NOMO-1 (cell line): ENCODE data around the gene EMILIN3.

Experiments used
- DNase-seq, 2 experiments: peaks; one replicate each; lab custom pipeline; 2025; ENCODE audit not compliant: unreplicated experiment in 2 of 2; lab: John Stamatoyannopoulos, UW

EMILIN3 gene

GRCh38 chr20:41366546-41367392 lies at the start of gene EMILIN3:
EMILIN3 (minus strand) TSS chr20:41366818; CDS start chr20:41366634, 184 bp downstream.
- no peak for DNase-seq

DNA sequence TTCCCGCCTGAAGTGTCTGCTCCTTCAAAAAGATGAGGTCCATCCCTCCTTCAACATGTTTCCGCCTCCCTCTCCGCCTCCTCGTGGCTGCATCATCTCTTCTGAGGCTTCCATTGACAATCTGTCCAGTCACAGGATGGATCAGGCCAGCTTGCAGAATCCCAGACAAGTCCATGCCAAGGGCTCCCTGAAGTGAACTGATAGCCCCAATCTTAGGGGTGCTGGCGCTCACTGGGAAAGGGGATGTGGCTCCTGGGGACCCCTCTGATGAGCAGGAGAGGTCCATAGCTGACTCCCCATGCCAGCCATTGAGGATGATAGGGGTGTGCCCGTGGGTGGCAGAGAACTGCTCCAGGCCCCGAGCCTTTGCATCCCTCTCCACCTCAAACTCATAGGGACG lies 48.6 kb upstream of the EMILIN3 start:
- no peak for DNase-seq

DNA sequence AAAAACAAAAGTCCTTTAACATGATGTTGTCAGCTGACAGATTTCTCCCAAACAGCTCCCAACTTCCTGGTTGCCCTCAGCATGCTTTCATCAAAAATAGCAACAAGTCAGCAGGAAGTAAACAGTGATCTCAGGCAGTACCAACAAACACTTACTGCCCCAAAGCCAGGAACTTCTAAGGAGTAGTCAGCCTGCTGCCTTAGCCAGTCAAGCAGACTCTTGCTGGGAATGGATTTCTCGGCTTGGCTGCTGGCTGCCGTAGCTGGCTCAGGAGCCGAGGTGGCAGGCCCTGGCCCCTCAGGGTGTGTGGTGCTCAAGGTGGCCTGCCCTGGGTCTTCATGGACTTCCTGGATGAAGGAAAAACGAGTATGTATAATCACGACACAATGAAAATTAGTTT lies 46.6 kb upstream of the EMILIN3 start:
- no peak for DNase-seq

DNA sequence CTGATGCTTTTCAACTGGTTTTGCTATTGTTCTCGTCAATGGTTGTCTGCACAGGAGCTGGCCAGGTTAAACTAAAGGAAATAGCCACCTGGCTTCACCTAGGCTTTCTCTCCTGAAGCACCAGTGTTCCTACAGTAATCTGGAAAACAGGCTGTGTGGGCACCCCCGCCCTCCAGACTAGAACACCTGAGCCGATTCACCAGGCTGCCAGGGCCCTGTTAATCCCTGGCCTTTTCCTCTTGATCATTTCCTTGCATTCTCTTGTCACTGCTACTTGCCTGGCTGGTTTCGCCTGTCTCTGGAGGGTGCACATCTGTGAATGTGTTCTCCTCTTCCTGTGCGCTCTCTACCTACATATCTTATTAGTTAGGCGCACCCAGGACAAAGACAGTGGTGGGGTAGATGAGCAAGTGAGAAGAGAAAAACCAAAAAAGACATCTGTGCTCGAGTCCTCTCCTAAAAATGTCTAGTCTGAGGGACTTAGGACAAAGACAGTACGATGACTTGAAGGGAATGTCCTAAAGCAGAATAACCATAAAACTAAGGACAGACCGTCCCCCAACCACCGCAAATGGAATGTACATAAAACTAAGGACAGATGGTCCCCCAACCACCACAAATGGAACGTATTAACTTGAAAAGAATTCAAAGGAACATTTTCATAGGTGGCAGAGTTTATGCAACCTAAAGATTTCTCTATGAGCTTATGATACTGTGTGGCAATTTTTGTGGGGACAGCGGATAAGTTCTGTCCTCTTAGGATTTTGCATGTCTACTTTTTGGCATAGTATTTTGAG lies 45.9 kb upstream of the EMILIN3 start:
- no peak for DNase-seq

- DNase-seq, result peak in 1 of 2 experiments; percentile 28
Observed at GRCh38 chr20:41411391-41411847, 44.8 kb upstream of the EMILIN3 start.

DNA sequence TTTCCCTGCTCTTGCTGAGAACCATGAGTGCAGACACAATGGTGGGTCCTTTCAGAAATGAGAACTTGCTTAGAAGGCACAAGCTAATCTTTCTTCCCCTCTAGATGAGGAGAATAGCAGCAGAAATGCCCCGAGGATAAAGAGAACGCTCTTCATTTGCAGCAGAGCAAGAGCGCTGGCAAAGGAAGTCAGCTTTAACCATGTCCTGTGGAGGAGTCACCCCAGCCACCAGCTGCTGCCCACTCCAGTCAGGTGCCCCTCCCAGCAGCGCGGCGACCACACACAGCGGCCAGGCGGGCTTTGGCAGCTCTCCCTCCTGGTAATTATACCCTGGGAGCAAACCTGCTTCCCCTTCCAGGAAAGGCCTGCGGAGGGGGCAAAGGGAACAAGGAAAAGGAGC lies 42.4 kb upstream of the EMILIN3 start:
- no peak for DNase-seq

- DNase-seq, result no peak
Observed at GRCh38 chr20:41408156-41408794, 41.7 kb upstream of the EMILIN3 start.

DNA sequence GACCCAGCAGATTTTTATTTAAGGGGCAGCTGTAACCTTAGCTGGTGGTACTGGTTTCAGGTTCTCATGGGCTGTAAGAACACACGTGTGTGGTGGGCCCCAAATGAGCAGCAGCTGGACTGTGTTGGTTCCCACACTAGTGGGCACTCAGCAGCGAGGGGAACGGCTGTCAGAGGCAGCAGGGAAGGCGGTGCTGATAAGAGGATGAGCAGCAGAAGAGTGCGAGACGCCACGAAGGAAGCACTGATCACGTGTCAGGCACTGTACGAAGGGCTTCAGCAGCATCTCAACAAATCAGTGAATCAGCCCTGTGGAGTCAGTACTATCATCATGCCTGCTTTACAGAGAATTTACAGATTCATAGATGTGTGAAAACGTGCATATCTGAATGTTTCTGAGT lies 41.0 kb upstream of the EMILIN3 start:
- DNase-seq, result no peak

- no peak for DNase-seq
Observed at GRCh38 chr20:41406896-41407444, 40.4 kb upstream of the EMILIN3 start.

DNA sequence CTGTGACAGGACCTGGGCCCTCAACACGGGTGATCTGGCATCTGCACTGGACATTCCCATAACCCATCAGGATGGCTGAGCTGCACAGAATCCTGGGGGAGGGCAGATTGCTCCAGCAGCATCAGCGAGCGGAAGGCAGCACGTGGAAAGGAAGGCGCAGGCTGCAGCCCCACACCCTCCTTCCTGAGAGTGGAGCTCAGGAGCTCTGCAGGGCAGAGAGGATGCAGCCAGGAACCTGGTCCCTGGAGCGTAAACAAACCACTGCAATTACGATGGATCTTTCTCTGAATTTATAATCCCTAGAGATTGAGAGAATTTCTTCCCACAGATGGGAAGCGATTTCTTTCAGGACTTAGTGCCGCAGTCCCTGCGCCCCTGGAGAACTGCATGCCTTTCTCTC lies 39.7 kb upstream of the EMILIN3 start:
- no peak for DNase-seq

- DNase-seq, result no peak
Observed at GRCh38 chr20:41405436-41405835, 38.8 kb upstream of the EMILIN3 start.

- no peak for DNase-seq
Observed at GRCh38 chr20:41403604-41404003, 37.0 kb upstream of the EMILIN3 start.

DNA sequence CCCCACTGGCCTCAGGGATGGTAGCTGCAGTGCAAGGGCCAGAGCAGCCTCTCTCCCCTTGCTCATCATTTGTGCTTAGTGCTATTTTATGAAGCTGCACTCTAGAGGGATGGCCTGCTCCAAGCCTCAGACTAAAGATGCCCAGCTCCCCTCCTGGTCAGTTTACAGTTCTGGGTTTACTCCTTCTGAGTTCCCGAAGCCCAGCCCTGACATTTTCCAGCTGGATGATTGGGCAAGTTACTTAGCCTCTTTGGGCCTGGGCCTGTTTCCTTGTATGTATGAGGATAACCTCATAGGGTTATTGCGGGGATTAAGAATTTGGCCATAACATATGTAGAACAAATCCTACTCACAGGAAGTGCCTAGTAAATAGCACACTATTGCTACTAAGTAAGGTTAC lies 31.8 kb upstream of the EMILIN3 start:
- DNase-seq, result no peak

DNA sequence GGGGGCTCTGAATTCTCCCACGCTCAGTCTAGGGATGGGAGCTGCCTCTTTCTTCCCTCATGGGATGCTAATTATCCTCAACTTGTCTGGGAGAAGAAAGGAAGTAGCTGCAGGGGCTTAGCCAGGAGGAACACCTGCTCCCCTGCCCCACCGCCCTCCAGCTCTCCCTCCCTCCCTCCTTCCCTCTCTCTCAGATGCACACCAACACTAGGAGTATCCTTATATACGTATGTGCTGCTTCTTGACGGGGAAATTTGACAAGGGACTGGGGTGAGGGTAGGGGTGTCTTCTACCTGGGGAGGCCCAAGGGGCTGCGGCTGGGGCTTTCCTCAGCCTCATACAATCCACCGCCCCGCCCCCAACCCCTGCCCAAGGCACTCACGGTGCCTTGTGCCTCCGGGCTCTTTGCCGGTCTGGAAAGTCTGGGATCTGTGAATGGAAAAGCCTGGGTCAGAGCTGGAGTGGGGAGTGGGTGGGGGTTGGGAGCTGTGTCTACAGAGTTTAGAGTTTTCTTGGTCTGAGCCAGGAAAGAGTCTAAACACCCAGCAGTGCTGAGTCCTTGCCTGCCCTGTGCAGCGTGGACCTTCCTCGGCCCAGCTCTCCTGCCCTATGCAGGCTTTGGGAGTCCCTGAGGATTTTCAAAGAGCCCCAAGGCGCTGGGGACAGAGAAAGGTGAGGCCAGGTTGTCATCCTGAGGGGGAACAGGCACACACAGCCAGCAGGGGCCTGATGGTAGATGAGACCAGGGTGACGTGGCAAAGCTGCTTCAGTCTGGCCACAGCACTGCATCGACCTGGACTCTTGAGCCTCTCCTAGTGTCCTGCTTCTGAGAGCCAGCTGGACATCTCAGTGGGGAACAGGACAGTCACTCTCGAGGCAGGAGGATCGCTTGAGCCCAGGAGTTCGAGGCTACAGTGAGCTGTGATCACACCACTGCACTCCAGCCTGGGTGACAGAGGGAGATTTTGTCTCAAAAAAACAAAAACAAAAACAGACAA lies 29.3 kb upstream of the EMILIN3 start:
- DNase-seq, result no peak

- no peak for DNase-seq
Observed at GRCh38 chr20:41394931-41395666, 28.5 kb upstream of the EMILIN3 start.

DNA sequence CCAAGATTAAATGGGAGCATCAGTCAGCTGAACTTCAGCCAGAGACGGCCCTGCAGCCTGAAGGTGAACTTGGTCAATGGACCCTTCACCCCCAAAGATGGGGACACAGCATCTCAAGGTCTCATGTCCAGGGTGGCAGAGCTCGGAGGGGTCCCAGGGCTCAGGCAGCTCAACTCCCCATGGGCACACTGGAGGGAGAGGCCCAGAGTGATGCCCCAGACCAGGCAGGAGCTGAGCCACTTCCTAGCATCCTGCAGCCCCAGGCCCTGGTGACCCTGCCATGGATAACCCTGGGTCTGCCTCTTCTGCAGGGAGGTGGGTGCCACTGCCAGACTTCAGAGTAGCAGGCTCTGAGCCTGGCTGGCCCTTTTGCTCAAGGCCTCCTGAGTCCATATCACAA lies 27.5 kb upstream of the EMILIN3 start:
- DNase-seq, result no peak

DNA sequence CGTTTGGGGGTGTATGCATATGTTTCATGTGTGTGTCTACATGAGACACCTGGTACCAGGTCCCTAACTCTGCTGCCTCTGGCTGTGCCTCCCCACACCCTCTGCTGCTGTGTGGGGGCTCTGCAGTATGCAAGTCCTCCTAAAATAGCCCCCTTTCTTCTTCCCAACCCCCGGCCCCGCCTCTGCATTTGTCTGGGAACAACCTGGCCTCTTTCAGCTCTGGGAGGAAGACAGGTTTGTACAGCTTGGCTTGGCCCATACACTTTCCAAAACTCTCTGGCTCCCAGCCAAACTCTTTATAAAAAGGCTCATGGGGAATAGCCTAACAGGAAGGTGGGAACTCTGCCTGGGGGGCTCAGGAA lies 27.1 kb upstream of the EMILIN3 start:
- no peak for DNase-seq

DNA sequence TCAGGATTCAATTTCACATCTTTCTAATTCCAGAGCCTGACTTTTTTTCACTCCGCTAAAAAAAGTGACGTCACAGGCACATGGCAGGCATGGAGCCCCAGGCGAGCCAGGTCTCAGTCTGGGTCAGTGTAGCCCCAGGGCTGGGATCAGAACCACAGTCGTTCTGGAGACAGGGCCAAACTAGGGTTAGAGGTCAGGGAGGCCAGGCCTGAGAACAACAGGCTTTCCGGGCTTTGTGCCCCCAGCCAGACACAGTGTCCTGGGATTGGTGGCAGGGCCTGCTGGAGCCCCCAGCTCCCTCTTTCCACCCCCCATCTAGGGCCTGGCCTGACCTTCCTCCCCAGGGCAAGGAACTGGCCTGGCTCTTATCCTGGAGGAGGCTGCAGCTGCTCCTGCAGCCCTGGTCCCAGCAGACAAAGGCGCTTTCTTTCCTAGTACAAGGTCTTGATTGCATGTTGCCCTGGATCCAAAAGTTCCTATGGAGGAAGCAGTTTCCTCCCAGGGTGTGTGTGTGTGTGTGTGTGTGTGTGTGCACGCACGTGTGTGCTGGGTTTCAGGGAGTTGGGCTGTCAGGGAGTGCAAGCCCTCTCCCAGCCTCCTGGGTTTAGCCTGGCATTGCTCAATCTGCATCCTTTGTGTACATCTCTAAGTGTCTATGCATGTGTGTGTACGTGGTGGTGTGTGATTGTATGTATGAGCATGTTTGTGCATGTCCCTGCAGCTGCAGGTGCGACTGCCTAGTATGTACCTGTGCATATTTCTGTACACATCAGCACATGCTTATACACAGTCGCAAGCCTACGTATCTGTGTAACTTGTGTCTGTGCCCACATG lies 26.5 kb upstream of the EMILIN3 start:
- DNase-seq, result no peak
